Endometrial microvascular endothelial cells (primary cell): ENCODE results near the gene TRIML1. TPM values are rescaled to one million over a fixed set of nuclear protein-coding genes. Genes with fewer than 3 reads are reported as not detected.
"Not testable (repeated sequence)": the region's sequence is repeated elsewhere in the genome, so short reads cannot be mapped to it uniquely, and the experiment has no call there.

Experiments used
- in situ Hi-C: cut with HindIII; loops from 2 replicates; pipeline ENCODE4 v1.10.0; 2017; ENCODE audit warnings: low sequenced_read_pairs, low pct_unique_long_range_greater_than_20kb; ENCODE audit errors: inconsistent ontology term
- total RNA-seq: library from RNA; depleted of rRNA; stranded (reverse); fragments of >200 nt; gene quantifications from one replicate; pipeline ENCODE4 v1.2.3, GENCODE V29; 2015; ENCODE audit errors: inconsistent ontology term

Gene TRIML1
- total RNA-seq, 1 donor from 2014 or later = not detected

DNA sequence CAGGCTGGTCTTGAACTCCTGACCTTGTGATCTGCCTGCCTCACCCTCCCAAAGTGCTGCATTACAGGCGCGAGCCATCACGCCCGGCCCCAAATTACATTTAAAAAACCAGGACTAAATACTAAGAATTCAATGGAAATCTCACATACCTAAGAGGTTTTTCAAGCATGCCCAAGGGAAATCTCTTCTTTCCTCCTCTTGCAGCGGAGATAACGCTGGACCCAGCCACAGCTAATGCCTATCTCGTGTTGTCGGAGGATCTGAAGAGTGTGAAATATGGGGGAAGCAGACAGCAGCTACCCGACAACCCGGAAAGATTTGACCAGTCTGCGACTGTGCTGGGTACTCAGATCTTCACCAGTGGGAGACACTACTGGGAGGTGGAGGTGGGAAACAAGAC lies 7.4 kb downstream of the TRIML1 start:
- in situ Hi-C loops = no loop called here

GRCh38 chr4:188147176-188147575 lies 7.9 kb downstream of the TRIML1 start:
- in situ Hi-C loops = no loop called here

DNA sequence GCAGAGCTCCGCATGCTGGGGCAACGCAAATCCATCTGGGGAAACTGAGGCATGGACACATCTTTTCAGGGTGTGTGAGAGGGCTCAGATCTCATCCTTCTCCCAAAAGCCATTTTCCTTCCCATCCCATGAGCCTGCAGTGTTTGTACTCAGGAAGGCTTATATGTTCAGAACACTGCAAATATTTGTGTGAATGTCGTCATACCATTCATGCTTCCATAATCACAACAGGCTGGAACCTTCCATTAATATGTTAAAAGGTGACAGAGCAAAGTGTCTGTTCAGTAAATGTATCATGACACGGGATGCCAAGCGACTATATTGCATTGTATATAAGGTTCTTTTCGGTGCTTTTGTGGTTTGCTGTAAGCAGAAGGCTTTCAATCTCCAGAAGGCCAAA lies 8.5 kb downstream of the TRIML1 start:
- in situ Hi-C loops = no loop called here

- in situ Hi-C loops = no loop called here
These were observed 15.6 kb downstream of the TRIML1 start for GRCh38 chr4:188154668-188155405.

- in situ Hi-C loops = no loop called here
These were observed 19.1 kb downstream of the TRIML1 start for GRCh38 chr4:188158336-188158735.

- in situ Hi-C loops = not testable (repeated sequence)
These were observed 20.4 kb downstream of the TRIML1 start for GRCh38 chr4:188159513-188160226.

DNA sequence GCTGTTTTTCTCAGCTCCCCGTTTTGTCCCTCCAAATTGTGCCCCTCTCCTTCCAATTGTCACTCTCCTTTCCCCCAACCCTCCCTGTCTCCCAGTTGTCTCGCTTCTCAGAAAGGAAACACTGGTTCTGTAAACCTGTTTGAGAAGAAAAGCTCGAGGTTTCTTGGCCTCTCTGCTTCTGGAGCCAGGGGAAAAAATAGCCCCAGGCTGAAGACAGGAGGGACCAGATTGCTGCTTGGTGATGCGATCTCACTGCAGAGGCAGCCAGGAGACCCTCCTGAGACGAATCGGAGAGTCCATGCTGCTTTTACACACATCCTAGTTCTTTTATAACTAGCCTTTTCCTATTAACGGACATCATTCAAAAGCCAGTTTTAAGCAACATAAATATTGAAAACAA lies 21.2 kb downstream of the TRIML1 start:
- in situ Hi-C loops = no loop called here

DNA sequence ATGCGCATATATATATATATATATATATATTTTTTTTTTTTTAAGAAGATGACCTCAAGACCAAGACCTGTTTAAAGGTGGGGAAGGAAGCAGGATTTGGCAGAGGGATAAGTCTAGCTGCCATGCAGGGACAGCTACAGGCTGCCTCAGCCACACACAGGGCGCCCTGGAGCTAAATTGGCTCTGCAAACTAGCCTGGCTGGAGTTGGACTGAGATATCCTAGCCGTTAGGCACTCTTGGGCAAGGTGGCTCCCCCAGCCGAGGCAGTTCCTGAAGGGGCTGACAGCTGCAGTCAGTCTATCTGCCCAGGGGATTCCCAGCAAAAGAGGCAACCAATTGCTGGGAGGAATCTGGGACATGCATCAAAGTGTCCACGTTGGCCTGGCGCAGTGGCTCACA lies 21.9 kb downstream of the TRIML1 start:
- in situ Hi-C loops = no loop called here

- in situ Hi-C loops = no loop called here
These were observed 23.5 kb downstream of the TRIML1 start for GRCh38 chr4:188162698-188163097.

GRCh38 chr4:188168726-188169373 lies 29.6 kb downstream of the TRIML1 start:
- in situ Hi-C loops = no loop called here

DNA sequence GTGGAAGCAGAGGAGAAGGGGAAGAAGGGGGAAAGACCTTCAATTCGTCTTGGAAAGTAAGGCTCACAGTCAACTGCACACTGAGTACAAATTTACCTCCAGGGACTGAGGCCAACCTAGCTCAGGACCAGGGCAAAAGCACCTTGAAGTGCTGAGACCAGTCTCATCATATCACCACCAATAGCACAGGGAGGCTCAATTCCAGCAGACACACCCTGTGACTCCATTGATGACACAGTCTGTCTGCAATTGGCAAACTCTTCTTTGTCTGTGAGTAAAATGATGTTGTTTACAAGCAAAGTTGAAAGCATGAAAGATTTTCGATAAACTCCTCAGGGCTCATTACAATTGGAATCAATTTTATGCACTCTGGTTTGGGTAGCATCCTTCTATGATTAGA lies 32.3 kb downstream of the TRIML1 start:
- in situ Hi-C loops = no loop called here

GRCh38 chr4:188175288-188175687 lies 36.0 kb downstream of the TRIML1 start:
- in situ Hi-C loops = no loop called here

- in situ Hi-C loops = no loop called here
These were observed 38.9 kb downstream of the TRIML1 start for GRCh38 chr4:188177997-188178675.

- in situ Hi-C loops = no loop called here
These were observed 39.6 kb downstream of the TRIML1 start for GRCh38 chr4:188178806-188179205.

DNA sequence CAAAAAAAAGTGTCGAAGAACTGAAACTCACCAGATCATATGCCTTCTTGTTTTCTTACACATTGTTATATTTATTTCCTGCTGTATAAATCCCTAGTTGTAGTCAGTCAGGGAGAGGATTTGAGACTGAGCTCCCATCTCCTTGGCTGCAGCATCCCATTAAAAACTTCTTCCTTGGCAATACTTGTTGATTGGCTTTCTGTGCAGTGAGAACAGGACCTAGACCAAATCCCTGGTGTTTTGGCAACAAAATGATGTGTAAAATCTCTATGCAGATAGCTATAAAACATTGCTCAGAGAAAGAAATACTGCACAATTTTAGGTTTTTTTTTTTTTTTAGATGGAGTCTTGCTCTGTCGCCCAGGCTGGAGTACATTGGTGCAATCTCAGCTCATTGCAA lies 47.9 kb downstream of the TRIML1 start:
- in situ Hi-C loops = no loop called here

DNA sequence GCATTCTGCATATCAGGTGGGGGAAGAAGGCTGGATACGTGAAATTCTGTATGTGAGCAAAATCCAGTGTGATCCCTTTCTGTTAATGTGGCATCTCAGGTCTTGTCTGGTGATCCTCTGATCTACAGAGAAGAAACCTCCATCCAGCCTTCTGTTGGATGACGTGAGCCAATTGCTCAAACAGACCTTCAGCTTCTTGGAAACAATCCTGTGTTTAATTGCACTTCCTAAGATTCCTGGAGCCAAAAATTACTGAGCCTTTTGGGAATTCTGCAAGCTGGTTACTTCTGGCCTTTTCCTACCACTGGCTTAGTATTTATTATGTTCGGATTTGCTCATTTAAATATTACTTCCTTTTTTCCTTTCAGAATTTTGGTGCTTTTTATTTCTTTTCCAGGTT lies 51.2 kb downstream of the TRIML1 start:
- in situ Hi-C loops = no loop called here

DNA sequence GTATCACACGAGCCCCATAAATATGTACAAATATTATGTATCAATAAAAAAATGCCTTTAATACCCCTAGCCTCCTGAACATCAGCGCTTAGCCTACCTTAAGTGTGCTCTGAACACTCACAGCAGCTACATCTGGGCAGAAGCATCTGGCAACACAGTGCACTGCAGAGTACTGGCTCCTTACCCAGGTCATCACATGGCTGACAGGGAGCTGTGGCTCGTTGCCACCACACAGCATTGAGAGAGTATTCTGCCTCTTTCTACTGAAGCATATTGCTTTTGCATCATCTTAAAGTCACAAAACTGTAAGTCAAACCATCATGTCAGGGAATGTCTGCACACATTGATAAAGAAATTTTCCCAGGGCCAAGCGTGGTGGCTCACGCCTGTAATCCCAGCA lies 55.2 kb downstream of the TRIML1 start:
- in situ Hi-C loops = no loop called here

GRCh38 chr4:188195389-188195985 lies 56.2 kb downstream of the TRIML1 start:
- in situ Hi-C loops = no loop called here

DNA sequence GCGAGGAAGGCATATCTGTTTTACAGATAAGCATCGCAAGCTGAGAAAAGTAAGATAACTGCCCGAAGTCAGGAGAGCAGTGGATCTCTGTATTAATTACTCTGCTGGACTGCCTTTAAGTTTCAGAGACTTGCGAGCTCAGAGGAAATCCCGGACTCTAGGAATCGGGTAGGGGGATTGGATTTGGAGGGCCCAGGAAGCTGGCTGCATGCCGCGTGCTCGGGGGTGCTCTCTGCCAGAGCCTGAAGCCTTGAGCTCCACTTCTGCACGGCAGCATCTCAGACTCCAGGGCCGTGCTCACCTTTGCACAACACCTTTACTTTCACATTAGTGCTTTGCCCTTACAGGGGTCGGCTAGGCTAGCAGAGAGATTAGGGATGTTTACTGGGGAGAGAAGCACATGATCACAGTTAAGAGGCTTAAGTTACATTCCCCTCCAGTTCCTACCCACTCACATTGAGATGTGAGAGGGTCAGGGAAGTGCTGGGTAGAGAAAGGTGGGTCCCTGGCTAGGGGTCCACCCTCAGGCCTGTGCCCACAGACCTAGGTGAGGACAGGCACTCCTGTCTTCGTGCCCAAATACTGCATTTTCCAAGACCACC lies 57.0 kb downstream of the TRIML1 start:
- in situ Hi-C loops = no loop called here
